HEK293 (cell line): ENCODE data around the gene CYS1.

Experiments used
- CTCF ChIA-PET: fragments of 350-600 bp; formaldehyde crosslinking; extraction: SDS; loops from one replicate; lab custom pipeline; 2021; ENCODE audit warnings: antibody characterized with exemption; lab: Yijun Ruan, JAX
- POLR2A ChIA-PET: fragments of 300-600 bp; formaldehyde crosslinking; extraction: SDS; loops from one replicate; lab custom pipeline; 2020; ENCODE audit warnings: antibody characterized with exemption, inconsistent platforms; lab: Yijun Ruan, JAX
- H3K27ac ChIP-seq: fragments of 200-500 bp; sonication (Bioruptor generic); 2 replicates; pipeline ENCODE4 v1.5.1; 2014; ENCODE audit warnings: low read depth, low read length, control low read depth, inconsistent platforms; ENCODE audit errors: extremely low read depth
- H3K36me3 ChIP-seq, 2 experiments: fragments of 200-500 bp in 1 of 2; sonication (Bioruptor generic) in 1 of 2; 1 replicate in 1 of 2; 2 replicates in 1 of 2; pipeline ENCODE4 v1.5.1; 2014 to 2017; ENCODE audit warnings: inconsistent platforms in 2 of 2, low read length in 2 of 2; ENCODE audit not compliant: control insufficient read depth in 2 of 2, insufficient read depth in 1 of 2
- H3K4me1 ChIP-seq: fragments of 200-500 bp; sonication (Bioruptor generic); 2 replicates; pipeline ENCODE4 v1.5.1; 2014; ENCODE audit warnings: mild to moderate bottlenecking, low read length, inconsistent platforms; ENCODE audit not compliant: control insufficient read depth, insufficient read depth
- H3K4me3 ChIP-seq: 2 replicates; pipeline ENCODE4 v1.5.1; 2011; ENCODE audit warnings: low read depth, mild to moderate bottlenecking, control low read depth, low read length, moderate library complexity
- H3K9me3 ChIP-seq: fragments of 200-500 bp; sonication (Bioruptor generic); 2 replicates; pipeline ENCODE4 v1.5.1; 2014; ENCODE audit warnings: low read depth, low read length, inconsistent platforms; ENCODE audit not compliant: control insufficient read depth, insufficient read depth
- ZNF514 ChIP-seq: fragments of 450-650 bp; formaldehyde crosslinking; IDR thresholded peaks from 2 replicates; pipeline ENCODE4 v1.5.1; 2016; ENCODE audit warnings: missing biosample characterization, missing genetic modification characterization

Gene CYS1

GRCh38 chr2:10007435-10007834 is 72.8 kb downstream of the CYS1 start:
- H3K4me3 ChIP-seq = no peak overlapping the region
- TF ChIP-seq ZNF514 = no peak
- ChIA-PET POLR2A (interaction anchor here (0.7 to 1.1 kb wide), 2 partner anchors 111 to 164 kb away, joined by 3 to 4 read pairs; partner anchors contain the start of gene TAF1B), CTCF (interaction anchor here (0.7 kb wide), 2 partner anchors 499 to 609 kb away, joined by 3 to 4 read pairs; no protein-coding TSS in a partner anchor)
- H3K9me3 ChIP-seq = no peaks in the 10 kb centered on the region
- H3K27ac ChIP-seq = no peak overlapping the region
- H3K36me3 ChIP-seq = peaks cover 0 to 8% of the 10 kb centered on the region in 2 experiments; a peak in 1 of 3 replicates
- H3K4me1 ChIP-seq = no peaks in the 10 kb centered on the region
